ENCODE measurements around the gene CDKL2.

The CDKL2 gene

DNA sequence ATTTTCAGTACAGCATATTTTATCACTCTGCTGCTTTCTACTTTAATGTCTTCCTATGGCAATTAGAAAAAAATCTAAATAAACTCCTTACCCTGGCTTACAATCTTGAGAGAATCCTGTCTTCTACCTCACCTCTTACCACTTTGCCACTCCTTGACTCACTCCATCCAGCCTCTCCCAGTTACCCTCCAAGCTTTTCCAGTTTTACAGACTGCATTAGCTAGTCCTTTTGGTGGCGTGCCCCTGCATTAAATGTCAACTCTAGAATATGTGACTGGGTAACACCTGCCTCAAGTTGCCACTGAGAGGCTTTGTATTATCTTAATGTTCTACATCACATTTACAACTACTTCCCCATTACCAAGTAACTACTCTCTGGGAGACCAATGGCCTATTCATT lies 7.5 kb upstream of the CDKL2 start:
- DNase-seq: no peak

GRCh38 chr4:75637176-75637575 lies 6.8 kb upstream of the CDKL2 start:
- DNase-seq: peak; percentile 56

DNA sequence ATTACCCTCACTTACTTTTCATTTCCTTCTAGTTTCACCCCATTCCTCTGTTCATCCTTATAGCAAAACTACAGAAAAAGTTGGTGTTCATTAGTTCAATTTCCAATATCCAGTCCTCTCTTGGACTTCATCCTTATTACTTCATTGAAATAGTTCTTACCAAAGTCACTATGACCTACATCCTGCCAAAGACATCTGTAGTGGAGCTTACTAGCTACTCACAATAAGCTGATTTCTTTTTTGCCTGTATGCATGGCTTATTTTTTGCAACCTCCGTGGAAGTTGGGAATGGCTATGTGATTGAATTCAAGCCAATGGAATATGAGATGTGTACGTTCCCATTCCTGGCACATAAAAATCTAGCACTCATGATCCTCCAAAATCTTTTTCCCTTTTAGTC lies 4.6 kb upstream of the CDKL2 start:
- DNase-seq: no peak

GRCh38 chr4:75634281-75634680 lies 4.0 kb upstream of the CDKL2 start:
- no peak for DNase-seq

GRCh38 chr4:75633846-75634245 lies 3.5 kb upstream of the CDKL2 start:
- DNase-seq: no peak

GRCh38 chr4:75630937-75631329 lies 605 bp upstream of the CDKL2 start:
- DNase-seq: no peak

DNA sequence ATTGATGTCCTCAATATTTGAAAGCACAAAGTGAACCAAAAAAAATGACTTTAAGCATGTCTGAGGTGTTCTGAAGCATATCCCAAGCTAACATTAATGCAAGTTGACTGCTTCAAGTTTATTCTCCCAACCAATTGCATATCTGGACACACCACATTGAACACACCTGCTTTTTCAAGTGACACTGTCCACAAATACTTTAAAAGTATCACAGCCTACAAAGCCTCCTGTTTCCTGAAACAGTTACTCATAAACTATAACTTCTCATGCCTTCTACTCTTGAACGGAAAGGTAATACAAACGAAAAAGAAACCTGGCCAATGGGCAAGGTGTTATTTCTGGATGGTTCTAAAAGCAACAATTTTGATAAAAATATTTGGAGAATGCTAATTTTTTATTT lies 1.1 kb downstream of the CDKL2 start:
- DNase-seq: peak; percentile 7

- DNase-seq: no peak
Observed at GRCh38 chr4:75623026-75623425, 7.3 kb downstream of the CDKL2 start.

GRCh38 chr4:75621715-75622114 lies 8.6 kb downstream of the CDKL2 start:
- DNase-seq: no peak

DNA sequence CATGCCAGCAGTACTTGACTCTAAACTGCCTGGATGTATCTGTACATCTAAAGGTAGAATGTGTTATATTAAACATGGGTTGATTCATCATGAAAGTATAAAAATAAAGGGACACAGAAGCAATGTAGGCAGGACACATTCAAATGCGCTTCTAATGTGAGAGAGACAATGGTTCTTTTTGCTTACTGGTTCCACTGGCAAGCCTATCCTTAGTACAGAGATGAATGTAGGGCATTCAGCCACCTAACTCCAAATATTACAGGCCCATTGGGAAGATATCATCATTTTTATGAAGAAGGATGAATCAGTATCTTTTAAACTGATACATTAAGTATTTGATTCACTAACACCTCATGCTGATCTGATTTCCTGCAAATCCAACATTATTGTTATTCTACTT lies 18.0 kb downstream of the CDKL2 start:
- no peak for DNase-seq

DNA sequence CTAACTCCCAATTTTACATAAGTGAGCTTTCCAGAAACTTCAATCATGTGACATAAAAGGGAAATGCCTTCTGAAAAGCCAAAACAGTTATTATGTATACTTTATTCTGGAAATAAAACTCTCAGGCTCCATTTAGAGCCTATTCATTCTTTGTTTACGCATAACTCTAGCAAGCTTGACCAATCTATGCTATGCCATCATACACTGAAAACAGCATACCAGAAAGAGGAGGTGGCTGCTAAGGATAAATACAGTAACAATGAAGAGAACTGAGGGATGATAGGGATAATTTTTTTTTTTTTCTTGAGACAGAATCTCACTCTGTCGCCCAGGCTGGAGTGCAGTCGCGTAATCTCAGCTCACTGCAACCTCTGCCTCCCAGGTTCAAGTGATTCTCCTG lies 24.4 kb downstream of the CDKL2 start:
- DNase-seq: no peak

DNA sequence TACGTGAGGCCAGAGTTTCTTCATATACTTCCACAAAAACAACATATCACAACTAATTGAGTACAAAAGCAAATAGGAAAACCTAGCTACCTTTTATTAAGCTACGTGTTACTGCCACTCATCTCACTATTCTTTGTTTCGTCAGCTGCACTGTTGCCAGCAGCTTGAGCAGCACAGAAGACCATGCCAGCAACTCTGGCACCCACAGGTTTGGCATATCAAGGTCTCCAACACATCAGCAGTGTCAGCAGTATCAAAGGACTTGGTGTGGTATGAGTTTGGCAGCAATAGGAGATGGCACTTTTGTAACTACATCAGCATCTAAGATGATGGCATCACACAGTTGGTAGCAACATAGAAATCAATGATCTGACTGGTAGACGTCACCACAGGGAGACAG lies 30.7 kb downstream of the CDKL2 start:
- DNase-seq: no peak

- DNase-seq: no peak
Observed at GRCh38 chr4:75598390-75598789, 31.9 kb downstream of the CDKL2 start.

DNA sequence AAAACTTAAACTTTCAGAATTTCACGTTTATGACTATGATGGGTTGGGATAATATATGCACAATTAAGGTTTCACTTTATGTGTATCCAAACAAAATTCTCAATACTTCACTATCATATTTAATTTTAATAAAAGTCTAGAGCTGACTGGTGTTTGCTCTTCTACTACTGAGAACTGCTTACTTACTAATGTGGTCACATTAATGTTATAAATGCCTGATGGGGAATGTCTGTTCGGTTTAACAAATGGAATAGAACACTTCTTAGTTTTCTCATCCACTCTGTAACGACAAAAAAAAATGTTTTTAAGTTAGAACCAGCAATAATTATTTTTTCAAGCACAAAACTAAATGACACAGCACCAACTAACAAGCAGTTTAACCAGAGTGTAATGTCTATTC lies 34.3 kb downstream of the CDKL2 start:
- no peak for DNase-seq

DNA sequence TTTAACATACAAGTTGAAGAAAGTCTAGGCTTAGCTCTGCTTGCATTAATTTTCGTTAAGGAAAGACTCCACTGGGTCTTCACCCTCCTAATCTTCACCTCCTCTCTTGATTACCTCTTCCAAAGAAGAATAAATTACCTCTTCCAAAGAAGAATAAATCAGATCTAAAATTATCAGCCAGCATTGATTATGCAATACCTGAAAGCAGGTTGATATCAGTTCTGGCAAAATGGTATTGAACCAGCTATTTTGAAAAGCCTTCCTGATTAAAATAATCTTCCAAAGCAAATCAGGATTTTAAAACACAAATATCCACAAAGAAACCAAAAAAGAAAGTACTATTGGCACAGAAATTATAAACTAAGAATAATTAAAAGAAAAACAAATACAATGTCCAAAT lies 36.9 kb downstream of the CDKL2 start:
- DNase-seq: no peak

DNA sequence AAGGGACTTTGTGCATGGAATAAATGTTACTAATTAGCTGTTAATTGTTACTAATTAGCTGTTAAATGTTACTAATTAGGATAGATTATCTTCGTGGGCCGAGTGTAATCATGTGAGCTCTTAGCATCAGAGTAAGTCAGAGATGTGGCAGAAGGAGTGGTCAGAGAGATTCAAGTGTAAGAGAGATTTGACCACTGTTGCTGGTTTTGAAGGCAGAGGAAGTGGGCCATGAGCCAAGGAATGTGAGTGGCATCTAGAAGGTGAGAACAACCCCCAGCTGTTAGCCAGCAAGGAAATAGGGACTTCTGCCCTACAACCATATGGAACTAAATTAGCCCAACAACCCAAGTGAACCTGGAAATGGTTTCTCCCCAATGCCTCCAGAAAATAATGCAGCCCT lies 46.3 kb downstream of the CDKL2 start:
- DNase-seq: no peak

GRCh38 chr4:75567725-75568124 lies 62.6 kb downstream of the CDKL2 start:
- no peak for DNase-seq

- no peak for DNase-seq
Observed at GRCh38 chr4:75566911-75567310, 63.4 kb downstream of the CDKL2 start.

GRCh38 chr4:75565481-75565880 lies 64.8 kb downstream of the CDKL2 start:
- no peak for DNase-seq

GRCh38 chr4:75564023-75564422 lies 66.3 kb downstream of the CDKL2 start:
- no peak for DNase-seq

DNA sequence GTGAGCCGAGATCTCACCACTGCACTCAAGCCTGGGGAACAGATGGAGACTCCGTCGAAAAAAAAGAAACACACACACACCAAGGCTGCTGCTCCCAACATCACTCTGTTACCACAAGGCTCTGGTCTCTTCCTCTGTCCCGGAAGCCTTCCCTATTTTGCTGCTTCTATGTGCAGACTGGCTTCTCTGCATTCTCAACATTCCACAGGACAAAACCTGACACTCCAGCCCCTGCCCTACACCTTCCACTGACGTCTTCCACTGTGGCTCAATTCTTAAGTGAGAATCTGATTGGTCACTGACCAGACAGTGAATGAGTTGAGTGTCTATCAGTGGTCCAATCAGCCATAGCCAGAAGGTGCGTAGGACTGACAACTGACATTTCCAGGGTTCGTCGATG lies 68.5 kb downstream of the CDKL2 start:
- no peak for DNase-seq

GRCh38 chr4:75557696-75558095 lies 72.6 kb downstream of the CDKL2 start:
- DNase-seq: peak; percentile 31

DNA sequence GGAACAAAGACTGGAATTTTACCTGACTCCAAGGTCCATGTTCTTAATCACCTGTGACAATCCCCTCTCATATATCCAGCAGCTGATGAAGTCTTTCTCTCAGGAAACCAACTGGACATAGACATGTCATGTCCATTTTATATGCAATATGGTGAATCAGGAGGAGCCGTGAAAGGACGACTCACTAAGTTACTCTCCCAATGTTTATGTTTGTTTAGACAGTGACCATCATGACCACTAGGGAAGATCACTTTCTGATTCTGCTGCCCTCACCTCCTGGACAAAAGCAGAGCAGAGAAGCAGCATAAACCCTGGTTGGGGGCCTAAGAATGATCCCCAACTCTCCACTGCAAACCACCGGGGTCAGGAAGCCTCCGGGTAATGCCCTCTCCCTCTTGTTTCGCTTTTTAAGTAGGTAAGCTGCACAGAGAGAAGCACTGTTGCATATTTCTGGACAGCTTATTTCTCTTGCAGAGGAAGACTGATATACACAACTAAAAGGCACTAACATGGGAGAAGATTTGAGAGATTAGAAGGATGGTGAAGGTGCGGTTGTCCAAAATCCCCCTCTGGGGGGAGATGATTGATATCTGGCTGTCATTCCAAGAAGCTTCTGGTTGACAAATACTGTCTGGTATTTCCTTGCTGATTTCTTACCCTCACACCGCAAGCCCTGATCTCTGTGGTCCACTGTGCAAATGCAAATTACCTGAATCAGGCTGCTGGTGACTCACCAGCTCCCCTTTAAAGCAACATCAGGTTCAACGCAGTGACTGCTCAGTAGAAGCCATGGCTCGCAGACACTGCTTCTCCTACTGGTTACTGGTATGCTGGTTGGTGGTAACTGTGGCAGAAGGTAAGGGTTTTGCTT lies 74.8 kb downstream of the CDKL2 start, which contains the start of gene ODAPH:
TSS of gene ODAPH (plus strand) at position 773 of the 871 bp plus-strand sequence. CDS start at position 790, 17 bp downstream.
- DNase-seq: no peak

DNA sequence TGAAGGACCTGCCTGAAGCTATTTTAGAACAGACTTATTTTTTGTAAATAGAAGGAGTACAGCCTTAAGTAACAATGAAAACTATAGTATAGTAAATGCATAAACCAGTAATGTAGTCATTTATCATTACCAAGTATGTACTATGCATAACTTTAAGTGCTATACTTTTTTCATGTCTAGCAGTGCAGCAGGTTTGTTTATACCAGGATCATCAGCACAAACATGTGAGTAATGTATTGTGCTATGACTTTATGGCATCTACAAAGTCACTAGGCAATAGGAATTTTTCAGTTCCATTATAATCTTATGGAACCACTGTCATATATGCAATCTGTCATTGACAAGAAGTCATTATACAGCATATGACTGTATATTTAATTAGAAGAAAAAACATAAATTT lies 77.9 kb downstream of the CDKL2 start:
- DNase-seq: no peak

DNA sequence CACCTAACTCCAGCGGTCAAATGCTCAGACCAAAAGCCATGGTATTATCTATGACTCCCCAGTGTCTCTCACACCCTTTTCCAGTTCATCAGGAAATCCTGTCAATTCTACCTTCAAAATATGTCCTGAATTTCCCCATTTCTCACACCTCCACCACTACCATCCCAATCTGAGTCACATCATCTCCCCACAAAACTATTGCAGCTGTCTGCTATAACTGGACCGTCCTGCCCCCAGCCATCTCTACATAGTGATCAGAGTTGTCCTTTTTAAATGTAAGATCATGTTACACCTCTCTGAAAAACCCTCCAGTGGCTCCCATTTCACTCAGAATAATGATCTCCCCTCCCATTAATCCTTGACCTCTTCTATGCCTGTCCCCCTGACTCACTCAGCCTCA lies 81.3 kb downstream of the CDKL2 start:
- no peak for DNase-seq

All from DMS79 (cell line).